Measurements from ENCODE around the gene ISL2.

- TF ChIP-seq CTCF (IDR thresholded peaks at IDR 0.05) (no peak), POLR2A (IDR thresholded peaks at IDR 0.05) (no peak)
Observed at GRCh38 chr15:76321602-76322001, 15.0 kb upstream of the ISL2 start.
